DOHH2 (cell line): ENCODE data around the gene TP53I11.

Experiments used
- H3F3A ChIP-seq: fragments of 200-600 bp; sonication (generic), shearing (Covaris generic); 2 replicates; pipeline ENCODE4 v1.6.0; 2016; ENCODE audit warnings: antibody characterized with exemption, mild to moderate bottlenecking; ENCODE audit not compliant: control insufficient read depth, insufficient read depth
- H3K27ac ChIP-seq: fragments of 200-600 bp; sonication (generic); 2 replicates; pipeline ENCODE4 v1.5.1; 2014; ENCODE audit warnings: low read depth, mild to moderate bottlenecking, low read length, moderate library complexity
- H3K27me3 ChIP-seq: fragments of 200-600 bp; sonication (generic); 2 replicates; pipeline ENCODE4 v1.6.1; 2014; ENCODE audit warnings: mild to moderate bottlenecking, low read length, mixed read lengths; ENCODE audit not compliant: control insufficient read depth
- H3K36me3 ChIP-seq: fragments of 200-600 bp; sonication (generic); 2 replicates; pipeline ENCODE4 v1.6.1; 2014; ENCODE audit warnings: mild to moderate bottlenecking, low read length, moderate library complexity, mixed read lengths; ENCODE audit not compliant: control insufficient read depth
- H3K4me1 ChIP-seq: fragments of 200-600 bp; sonication (generic); 2 replicates; pipeline ENCODE4 v1.6.1; 2014; ENCODE audit warnings: mild to moderate bottlenecking, low read length, mixed read lengths; ENCODE audit not compliant: control insufficient read depth
- H3K4me2 ChIP-seq: fragments of 200-600 bp; sonication (generic); 2 replicates; pipeline ENCODE4 v1.6.0; 2014; ENCODE audit warnings: mild to moderate bottlenecking, low read length, moderate library complexity
- H3K4me3 ChIP-seq: fragments of 200-600 bp; sonication (generic); 2 replicates; pipeline ENCODE4 v1.5.1; 2014; ENCODE audit warnings: mild to moderate bottlenecking, low read length, mixed read lengths
- H3K79me2 ChIP-seq: fragments of 200-600 bp; sonication (generic); 2 replicates; pipeline ENCODE4 v1.6.1; 2014; ENCODE audit warnings: mild to moderate bottlenecking, low read length, mixed read lengths; ENCODE audit not compliant: control insufficient read depth
- H3K9me2 ChIP-seq: fragments of 200-600 bp; sonication (generic); replicated peaks from 2 replicates; pipeline ENCODE4 v1.6.1; 2014; ENCODE audit warnings: mild to moderate bottlenecking, low read length, mixed read lengths; ENCODE audit not compliant: control insufficient read depth
- H3K9me3 ChIP-seq: fragments of 200-600 bp; sonication (generic); 2 replicates; pipeline ENCODE4 v1.6.1; 2014; ENCODE audit warnings: antibody characterized with exemption, low read length, mixed read lengths; ENCODE audit not compliant: control insufficient read depth, insufficient read depth
- H4K20me1 ChIP-seq: fragments of 200-600 bp; sonication (generic); 2 replicates; pipeline ENCODE4 v1.6.0; 2014; ENCODE audit warnings: low read depth, mild to moderate bottlenecking, antibody characterized with exemption, low read length, moderate library complexity; ENCODE audit not compliant: control insufficient read depth, insufficient read depth
- EZH2phosphoT487 ChIP-seq: fragments of 200-600 bp; sonication (generic); IDR thresholded peaks from 2 replicates; pipeline ENCODE4 v1.6.1; 2017; ENCODE audit warnings: borderline replicate concordance, mild to moderate bottlenecking, antibody characterized with exemption, low read length, moderate library complexity, mixed read lengths
- TF ChIP-seq, protein P1 (sequence below): fragments of 200-600 bp; sonication (generic); IDR thresholded peaks from one replicate; pipeline ENCODE4 v1.5.1; 2014; ENCODE audit warnings: antibody characterized with exemption, mild to moderate bottlenecking, low read depth, low read length; ENCODE audit not compliant: poor library complexity, severe bottlenecking

The TP53I11 gene

DNA sequence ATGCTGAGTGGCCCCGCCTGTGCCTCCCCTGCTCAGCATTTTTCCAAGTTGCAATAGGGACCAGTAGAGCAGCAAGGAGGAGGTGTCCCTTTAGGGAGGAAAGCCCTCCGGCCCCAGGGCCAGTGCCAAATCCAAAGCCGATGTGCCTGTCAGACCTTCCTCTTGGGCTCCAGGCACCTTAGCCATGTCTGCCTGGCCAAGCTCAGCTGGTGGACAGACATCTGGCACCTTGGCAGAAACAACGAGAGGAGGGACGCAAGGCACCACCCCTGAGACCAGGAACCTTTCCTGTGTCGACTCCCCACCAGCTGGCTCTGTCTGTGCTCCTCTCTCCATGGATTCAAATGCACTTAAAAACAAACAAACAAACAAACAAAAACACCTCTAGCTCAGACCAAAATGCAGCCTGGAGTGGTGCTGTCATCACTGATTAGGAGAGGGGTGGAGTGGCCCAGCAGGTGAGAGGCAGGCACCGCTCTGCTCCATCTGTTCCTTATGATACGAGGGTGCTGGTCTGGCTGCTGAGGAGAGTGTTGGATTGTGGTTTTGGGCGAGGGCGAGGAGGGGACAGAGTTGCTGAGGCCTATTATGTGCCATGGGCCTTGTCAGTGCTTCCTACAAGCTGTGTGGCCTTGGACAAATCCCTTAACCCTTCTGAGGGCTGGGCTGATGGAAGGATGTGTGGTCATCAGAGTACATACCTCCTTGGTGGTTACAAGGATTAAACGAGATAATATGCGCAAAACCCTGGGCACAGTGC lies 46.2 kb downstream of the TP53I11 start:
- no peaks in the 10 kb centered on the region; the same call in 1 of the 2 replicates for H3K27me3 ChIP-seq
- H3F3A ChIP-seq = no peaks in the 10 kb centered on the region
- no peaks in the 10 kb centered on the region for H3K9me2 ChIP-seq
- no peak overlapping the region for H3K27ac ChIP-seq
- H3K9me3 ChIP-seq = no peaks in the 10 kb centered on the region
- no peaks in the 10 kb centered on the region for H3K79me2 ChIP-seq
- TF ChIP-seq, protein P1, sequence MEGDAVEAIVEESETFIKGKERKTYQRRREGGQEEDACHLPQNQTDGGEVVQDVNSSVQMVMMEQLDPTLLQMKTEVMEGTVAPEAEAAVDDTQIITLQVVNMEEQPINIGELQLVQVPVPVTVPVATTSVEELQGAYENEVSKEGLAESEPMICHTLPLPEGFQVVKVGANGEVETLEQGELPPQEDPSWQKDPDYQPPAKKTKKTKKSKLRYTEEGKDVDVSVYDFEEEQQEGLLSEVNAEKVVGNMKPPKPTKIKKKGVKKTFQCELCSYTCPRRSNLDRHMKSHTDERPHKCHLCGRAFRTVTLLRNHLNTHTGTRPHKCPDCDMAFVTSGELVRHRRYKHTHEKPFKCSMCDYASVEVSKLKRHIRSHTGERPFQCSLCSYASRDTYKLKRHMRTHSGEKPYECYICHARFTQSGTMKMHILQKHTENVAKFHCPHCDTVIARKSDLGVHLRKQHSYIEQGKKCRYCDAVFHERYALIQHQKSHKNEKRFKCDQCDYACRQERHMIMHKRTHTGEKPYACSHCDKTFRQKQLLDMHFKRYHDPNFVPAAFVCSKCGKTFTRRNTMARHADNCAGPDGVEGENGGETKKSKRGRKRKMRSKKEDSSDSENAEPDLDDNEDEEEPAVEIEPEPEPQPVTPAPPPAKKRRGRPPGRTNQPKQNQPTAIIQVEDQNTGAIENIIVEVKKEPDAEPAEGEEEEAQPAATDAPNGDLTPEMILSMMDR = no peak
- TF ChIP-seq EZH2phosphoT487 = no peak
- no peaks in the 10 kb centered on the region for H3K36me3 ChIP-seq
- H3K4me1 ChIP-seq = peaks cover 11% of the 10 kb centered on the region
- no peak overlapping the region for H3K4me2 ChIP-seq
- no peaks in the 10 kb centered on the region for H4K20me1 ChIP-seq
- no peak overlapping the region for H3K4me3 ChIP-seq

DNA sequence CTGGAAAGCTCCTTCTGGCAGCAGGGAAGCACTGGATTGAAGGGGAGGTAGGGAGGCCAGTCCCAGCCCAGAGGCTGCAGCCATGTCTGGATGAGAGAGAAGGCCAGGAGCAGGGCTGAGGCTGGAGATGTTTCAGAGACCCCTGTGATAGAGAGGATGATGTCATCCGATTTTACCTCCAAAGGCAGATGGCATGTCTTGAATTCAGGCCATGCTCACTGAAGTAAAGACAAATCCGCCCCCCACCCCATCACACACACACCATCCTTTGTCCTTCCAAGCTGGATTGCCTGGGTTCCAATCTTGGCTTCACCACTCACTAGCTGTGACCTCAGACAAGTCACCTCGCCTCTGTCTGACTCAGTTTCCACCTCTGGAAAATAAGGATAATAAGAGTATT lies 47.2 kb downstream of the TP53I11 start:
- Histone ChIP-seq H3K9me2 (no peaks in the 10 kb centered on the region), H3K4me1 (peaks cover 11% of the 10 kb centered on the region), H3F3A (no peaks in the 10 kb centered on the region), H3K9me3 (no peaks in the 10 kb centered on the region), H3K4me3 (no peak overlapping the region), H3K27me3 (no peaks in the 10 kb centered on the region; the same call in 1 of the 2 replicates), H3K36me3 (no peaks in the 10 kb centered on the region), H3K4me2 (no peak overlapping the region), H3K79me2 (no peaks in the 10 kb centered on the region), H3K27ac (no peak overlapping the region), H4K20me1 (no peaks in the 10 kb centered on the region)
- no peak for TF ChIP-seq EZH2phosphoT487

GRCh38 chr11:44903035-44903434 lies 47.6 kb downstream of the TP53I11 start:
- H3K9me2 ChIP-seq = no peaks in the 10 kb centered on the region

GRCh38 chr11:44901786-44902185 lies 48.9 kb downstream of the TP53I11 start:
- H3K27ac ChIP-seq = no peak overlapping the region
- no peaks in the 10 kb centered on the region for H3K9me3 ChIP-seq
- TF ChIP-seq, protein P1 = no peak
- no peak for TF ChIP-seq EZH2phosphoT487
- no peaks in the 10 kb centered on the region for H3K79me2 ChIP-seq
- H3K9me2 ChIP-seq = no peaks in the 10 kb centered on the region
- no peak overlapping the region for H3K4me2 ChIP-seq
- H3K4me1 ChIP-seq = peaks cover 11% of the 10 kb centered on the region
- no peaks in the 10 kb centered on the region for H3K36me3 ChIP-seq
- no peaks in the 10 kb centered on the region for H4K20me1 ChIP-seq
- no peak overlapping the region for H3K4me3 ChIP-seq
- no peaks in the 10 kb centered on the region; the same call in 1 of the 2 replicates for H3K27me3 ChIP-seq
- H3F3A ChIP-seq = no peaks in the 10 kb centered on the region

More at GRCh38 chr11:44903035-44903434, 47.6 kb downstream of the TP53I11 start:
- no peaks in the 10 kb centered on the region for H3K79me2 ChIP-seq
- no peaks in the 10 kb centered on the region for H3F3A ChIP-seq
- peaks cover 11% of the 10 kb centered on the region for H3K4me1 ChIP-seq
- H3K9me3 ChIP-seq = no peaks in the 10 kb centered on the region
- no peaks in the 10 kb centered on the region; the same call in 1 of the 2 replicates for H3K27me3 ChIP-seq
- H3K4me2 ChIP-seq = no peak overlapping the region
- H3K36me3 ChIP-seq = no peaks in the 10 kb centered on the region
- H4K20me1 ChIP-seq = no peaks in the 10 kb centered on the region
- H3K27ac ChIP-seq = no peak overlapping the region
- no peak overlapping the region for H3K4me3 ChIP-seq
- TF ChIP-seq, protein P1 = no peak
